GM18517 (cell line): ENCODE data around the gene FOXO3B.
"Not testable (repeated sequence)": the region's sequence is repeated elsewhere in the genome, so short reads cannot be mapped to it uniquely, and the experiment has no call there.

Source experiments
- ATAC-seq: cut with Tn5 transposase; IDR thresholded peaks from one replicate; pipeline ENCODE4 v1.9.1; 2021; ENCODE audit warnings: mild to moderate bottlenecking, moderate library complexity; ENCODE audit not compliant: unreplicated experiment

Gene FOXO3B

DNA sequence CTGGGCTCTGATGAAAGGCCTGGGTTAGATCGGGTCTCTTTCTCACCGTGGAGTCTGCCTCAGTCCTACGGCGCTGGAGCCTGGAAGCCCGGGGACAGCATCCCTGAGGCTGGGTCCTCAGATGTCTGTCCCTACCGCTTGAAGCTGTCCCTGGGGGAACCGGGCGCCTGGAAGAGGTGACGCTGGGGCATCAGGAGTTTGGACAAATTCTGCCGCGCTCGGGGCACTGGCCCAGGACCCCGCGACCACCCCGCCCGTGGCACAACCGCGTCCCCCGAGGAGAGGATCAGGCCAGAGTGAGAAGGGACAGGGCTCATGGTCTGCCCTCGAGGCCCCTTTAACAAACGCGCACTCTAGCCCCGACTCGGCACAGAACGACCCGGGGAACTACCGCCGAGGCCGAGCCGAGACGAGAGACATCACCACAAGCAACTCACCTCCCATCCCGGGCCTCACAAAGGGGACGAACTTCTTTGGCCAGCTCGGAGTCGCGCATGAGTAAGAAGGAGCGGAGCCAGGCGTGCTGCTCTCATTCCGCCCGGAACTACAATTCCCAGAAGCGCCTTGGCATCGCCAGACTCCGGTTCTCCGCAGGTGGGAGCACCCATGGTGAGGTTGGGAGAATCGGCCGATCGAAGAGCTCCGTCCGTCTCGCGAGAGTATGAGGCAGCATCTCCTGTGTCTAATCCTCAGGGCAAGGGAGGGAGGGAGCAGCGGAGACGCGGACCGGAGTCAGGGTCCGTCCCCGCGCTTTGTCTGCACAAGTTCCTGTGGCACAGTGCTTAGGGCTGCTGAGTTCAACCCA, at the start of gene FOXO3B:
TSS of gene FOXO3B (minus strand) at position 548 of the 805 bp plus-strand sequence. CDS start 663 bp downstream, outside the sequence.
- ATAC-seq, result peak; percentile 92

DNA sequence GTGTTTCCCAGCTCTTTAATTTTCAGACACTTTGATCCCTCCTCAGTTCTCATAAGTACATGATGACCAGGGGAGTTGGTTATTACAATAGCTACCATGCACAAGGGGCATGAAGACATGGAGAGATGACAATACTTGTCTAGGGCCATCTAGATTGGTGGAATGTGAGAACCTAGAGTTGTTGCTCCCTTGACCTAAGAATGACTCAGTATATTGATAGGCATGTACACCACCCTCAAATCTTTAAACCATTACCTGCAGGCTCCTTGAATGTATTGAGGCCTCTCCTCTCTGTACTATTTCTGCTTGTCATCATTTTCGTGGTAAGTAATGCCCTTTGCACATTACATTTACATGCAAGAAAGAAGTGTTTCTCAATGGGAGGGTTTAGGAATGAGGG, 41.4 kb upstream of the FOXO3B start:
- ATAC-seq, result not testable (repeated sequence)

DNA sequence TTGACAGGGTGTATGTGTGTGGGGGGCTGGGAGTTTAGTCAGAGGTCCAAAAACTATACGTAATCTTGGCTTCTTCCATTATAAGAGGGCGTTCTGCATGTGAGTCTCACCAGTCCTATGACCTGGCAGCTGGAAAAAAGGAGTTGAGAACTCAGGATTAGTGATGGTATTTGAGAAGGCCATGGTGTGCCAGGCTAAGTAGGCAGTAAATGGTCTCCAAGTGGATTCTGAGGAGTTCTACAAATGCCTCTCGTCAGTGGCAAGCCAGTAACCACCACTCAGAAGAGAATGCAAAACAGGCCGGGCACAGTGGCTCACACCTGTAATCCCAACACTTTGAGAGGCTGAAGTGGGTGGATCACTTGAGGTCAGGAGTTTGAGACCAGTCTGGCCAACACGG, 40.5 kb upstream of the FOXO3B start:
- not testable (repeated sequence) for ATAC-seq

DNA sequence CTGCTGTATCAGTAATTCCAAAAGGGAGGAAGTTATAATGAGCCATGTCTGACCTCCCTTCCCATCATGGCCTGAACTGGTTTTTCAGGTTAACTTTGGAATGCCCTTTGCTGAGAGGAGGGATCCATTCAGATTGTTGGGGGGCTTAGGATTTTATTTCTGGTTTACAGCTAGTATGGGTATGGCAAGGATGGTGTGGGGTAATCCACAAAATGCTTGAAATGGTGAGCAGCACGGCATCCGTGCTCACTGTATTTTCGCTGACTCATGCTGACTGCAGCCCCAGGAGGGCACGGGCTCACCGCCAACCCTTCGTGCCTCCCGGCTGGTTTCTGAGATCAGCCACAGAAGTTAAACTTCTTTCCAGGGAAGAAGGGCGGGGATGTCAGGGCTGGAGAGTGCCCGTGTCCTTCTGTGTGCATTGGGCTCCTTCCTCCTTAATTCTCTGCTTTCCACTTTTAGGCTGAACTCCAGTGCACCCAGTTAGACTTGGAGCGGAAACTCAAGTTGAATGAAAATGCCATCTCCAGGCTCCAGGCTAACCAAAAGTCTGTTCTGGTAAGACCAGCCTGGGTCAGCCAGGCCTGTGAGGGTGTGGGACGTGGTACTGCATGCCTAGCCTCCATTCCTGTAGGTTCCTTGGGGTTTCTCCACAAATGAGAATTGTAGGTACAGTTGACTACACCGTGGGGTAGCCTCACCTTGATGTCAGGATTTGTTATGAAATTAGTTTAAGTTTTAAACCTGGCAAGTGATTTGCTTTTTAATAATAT, 39.8 kb upstream of the FOXO3B start:
- not testable (repeated sequence) for ATAC-seq

DNA sequence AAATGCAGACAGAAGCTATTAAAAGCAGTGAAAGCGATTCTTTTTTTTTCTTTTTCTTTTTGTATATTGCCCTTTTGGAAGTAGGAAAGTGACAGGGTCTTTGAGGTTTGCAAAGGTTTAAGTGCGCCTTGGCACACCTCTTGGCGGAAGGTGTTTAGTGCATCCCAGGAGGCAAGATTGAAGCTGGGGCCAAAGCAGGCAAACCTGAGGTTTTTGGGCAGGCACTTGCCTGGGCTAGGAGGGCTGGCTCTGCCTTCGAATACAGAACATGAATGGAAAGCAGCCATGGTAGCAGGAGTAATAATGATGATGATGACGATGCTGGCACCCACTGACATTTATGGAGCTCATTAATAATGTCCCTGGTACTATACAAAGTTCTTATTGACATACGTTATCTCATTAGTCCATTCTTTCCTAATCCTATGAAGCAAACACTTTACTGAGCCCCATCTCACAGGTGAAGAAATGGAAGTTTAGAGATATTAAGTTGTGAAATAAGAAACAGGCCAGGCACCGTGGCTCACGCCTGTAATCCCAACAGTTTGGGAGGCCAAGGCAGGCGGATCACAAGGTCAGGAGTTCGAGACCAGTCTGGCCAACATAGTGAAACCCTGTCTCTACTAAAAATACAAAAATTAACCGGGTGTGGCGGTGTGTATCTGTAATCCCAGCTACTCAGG, 37.5 kb upstream of the FOXO3B start:
- not testable (repeated sequence) for ATAC-seq

DNA sequence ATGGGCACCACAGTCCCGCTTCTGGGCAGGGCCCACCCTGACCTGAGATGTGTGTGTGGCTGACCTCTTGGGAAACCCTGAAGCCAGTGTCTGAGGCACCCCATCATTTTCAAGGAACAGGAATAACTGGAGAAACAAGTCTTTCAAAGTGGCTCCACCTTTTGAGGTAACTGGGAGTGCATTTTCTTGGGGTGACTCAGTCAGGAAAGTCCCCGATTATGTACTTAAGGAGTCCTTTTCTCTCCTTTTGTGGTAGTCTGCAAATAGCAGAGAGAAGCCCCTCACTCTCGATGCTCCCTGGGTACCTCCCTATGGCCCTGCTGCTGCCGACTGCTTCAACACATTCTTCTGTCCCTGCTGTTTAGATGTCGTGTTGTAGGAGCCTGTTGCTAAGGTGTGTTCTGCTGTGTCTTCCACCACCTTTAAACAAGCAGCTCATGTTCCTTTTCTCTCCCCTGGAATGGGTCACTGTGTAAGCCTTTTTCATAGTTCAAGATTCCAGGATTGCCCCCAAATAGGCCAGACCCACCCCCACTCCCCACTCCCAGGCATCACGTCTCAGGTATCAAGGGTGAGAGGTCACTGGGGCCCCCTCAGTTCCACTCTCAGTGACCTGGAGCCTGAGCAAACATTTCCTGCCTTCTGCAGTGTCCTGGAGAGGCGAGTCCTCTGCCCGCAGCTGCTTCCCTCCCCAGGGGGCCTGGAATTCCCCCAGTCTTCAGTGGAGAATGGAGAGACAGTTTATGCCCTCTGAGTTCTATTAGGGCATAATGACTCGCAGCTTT, 36.7 kb upstream of the FOXO3B start:
- not testable (repeated sequence) for ATAC-seq

DNA sequence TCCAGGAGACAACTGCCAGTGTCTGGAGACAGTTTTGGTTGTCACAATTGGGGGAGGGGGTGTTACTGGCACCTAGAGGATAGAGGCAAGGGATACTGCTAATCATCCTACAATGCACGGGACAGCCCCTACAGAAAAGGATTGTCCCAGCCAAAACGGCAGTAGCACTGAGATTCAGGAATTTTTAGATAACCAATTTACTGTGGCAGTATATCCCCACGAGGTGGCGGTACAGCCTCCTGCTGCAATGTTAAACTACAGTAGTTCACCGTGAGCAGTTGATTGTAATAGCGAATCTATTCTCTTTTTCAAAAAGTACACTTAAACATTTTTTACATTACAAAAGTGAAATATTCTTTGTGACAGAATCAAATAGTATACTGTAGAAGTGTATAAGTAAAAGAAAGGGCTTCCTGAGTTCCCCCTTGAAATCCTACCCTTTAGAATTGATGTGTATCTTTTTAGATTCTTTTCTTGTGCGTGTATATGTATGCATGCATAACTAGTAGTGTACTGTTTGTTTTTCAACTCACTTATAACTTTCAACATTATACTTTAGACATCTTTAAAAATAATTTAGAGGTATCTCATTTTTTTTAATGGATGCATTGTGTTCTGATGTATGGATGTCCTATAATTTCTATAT, 30.4 kb upstream of the FOXO3B start:
- ATAC-seq, result not testable (repeated sequence)

DNA sequence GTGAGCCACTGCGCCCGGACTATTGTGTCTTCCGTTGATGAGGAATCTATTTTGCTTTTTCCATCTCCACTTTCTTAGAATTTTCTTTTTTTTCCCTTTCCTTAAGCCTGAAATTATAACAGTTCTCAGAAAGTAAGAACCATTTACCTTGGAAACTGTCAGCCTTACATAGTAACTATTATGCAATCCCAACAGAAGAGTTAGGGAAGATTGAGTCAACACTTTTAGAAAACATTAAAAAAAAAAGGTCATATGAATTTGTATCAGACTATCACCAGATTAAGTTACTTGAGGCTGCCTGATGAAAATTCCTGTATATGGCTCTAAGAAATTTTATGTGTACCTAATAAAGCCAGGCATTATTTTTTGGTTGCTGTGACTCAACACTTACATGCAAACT, 26.1 kb upstream of the FOXO3B start:
- not testable (repeated sequence) for ATAC-seq

DNA sequence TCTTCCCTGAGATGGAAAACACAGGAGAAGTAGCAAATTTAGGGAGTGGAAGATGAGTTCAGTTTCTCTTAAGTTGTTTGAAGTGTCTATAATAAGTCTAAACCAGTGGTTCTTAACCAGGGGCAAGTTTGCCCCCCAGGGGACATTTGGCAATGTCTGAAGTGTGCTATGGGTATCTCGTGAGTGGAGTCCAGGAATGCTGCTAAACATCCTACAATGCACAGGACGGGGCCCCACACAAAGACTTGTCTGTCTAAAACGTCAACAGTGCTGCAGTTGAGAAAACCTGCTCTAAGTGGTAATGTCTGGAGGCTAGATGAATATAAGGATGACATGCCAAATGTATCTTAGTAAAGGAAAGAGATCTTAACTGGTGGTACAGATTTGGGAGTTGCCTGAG, 23.8 kb upstream of the FOXO3B start:
- not testable (repeated sequence) for ATAC-seq

DNA sequence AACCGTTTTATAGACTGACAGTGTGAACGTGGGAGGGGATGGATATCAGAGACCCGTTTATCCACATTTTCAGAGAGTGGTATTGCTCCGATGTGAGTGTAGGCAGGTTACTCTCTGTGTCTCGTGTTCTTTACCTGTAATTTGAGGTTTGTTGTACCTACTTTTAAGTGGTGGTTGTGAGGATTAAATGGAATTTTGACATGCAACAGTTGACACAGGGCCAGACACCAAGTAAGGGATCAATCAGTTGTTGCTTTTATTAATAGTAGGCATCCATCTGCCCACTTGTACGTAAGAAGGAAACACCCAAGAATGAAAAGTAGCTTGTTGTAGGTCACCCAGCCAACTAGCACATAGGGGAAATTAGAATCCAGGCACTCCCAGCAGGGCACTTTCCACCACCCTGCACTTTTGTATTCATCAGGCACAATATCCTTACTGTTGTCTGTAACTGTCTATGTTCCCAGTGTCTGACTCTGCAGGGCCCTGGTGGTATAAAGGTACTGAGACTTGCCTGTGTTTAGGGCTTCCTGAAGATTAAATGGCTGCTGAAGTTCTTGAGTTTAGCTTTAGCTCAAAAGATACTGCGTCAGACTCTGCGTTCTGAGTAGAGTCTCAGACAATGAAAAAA, 16.5 kb upstream of the FOXO3B start:
- not testable (repeated sequence) for ATAC-seq

DNA sequence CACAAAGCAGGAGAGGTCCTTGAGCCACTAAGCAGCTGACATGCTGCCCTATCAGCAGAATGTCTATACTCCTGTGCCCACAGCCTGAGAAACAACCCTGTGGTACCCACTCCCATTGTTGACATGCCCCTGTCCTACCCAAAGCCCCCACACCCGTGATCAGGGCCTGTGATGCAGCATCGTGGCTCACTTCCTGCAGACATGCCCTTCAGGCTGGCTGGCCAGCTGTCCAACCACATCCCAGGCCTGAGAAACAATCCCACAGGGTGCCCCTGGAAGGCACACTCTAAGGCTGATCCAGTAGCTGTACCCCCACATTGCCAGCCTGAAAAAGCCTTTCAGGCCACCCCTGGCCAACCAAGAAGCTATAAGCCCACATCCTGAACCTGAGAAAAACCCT, 13.0 kb upstream of the FOXO3B start:
- not testable (repeated sequence) for ATAC-seq

DNA sequence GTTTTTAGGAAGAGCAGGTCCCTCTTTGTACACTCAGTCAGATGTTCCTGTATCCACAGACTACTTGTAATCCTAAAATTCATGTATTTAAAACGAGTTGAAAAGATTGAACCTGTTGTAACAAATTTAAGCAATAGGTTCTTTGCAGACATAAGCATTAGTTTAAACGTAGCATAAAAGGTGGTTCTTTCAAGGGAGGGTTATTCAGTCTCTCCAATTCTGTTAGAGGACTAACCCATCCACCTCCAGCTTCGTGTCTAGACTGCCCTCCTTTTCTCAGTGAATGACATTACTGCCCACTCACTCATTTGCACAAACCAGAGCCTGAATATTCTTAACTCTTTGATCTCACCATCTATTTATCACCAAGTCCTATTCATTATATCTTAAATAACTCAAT, 554 bp upstream of the FOXO3B start:
- not testable (repeated sequence) for ATAC-seq

DNA sequence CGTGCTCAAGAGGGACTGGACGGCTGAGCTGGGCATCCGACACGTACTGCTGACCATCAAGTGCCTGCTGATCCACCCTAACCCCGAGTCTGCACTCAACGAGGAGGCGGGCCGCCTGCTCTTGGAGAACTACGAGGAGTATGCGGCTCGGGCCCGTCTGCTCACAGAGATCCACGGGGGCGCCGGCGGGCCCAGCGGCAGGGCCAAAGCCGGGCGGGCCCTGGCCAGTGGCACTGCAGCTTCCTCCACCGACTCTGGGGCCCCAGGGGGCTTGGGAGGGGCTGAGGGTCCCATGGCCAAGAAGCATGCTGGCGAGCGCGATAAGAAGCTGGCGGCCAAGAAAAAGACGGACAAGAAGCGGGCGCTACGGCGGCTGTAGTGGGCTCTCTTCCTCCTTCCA, 4.7 kb downstream of the FOXO3B start:
- not testable (repeated sequence) for ATAC-seq

DNA sequence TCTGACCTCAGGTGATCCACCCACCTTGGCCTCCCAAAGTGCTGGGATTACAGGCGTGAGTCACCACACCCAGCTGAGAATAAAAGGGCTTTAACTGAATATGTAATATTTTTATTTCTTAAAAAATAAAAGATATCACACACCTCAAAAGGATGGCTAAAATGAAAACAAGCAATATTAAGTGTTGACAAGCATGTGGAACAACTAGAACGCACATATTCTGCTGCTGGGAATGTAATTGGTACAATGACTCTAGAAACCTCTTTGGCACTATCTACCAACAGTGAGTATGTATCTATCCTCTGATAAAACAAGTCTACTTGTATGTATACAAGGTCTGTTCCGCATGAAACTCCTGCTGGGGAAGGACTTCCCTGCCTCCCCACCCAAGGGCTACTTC, 5.2 kb downstream of the FOXO3B start:
- not testable (repeated sequence) for ATAC-seq

DNA sequence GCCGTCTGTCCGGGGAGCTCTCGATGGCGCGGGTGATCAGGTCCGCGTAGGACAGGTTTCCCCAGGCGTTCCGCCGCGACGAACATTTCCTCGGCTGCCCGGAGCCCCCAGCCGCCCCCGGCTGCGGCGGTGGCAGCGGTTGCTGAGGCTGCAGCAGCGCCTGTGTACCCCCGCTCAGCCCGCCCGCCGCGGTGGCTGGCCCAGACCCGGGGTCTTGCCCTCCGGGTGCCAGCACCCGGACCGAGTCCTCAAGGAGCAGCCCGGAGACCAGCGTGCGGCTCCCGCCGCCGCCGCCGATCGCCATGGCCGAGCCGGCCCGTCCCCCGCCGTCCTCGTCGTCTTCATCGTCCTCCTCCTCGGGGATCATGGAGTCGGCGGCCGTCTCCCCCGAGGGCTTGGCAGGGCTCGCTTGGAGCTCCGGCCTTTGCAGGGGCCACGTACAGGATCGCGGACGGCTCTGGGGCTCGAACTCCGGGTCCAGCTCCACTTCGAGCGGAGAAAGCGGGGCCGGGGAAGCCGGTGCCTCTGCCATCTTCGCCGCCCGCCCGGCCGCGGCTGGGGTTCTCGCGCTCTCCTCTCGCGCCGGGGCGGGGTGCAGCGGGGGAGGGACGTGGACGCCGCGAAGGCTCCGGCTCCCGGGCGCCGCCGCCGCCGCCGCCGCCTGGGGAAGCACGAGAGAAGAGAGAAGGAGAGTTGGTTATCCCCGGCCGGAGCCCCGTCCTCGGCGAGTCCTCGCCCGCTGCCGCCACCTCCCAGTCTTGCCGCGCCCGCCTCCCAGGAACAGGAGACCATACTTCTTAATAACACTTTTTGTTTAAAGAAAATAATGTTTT, 9.5 kb downstream of the FOXO3B start:
- not testable (repeated sequence) for ATAC-seq

DNA sequence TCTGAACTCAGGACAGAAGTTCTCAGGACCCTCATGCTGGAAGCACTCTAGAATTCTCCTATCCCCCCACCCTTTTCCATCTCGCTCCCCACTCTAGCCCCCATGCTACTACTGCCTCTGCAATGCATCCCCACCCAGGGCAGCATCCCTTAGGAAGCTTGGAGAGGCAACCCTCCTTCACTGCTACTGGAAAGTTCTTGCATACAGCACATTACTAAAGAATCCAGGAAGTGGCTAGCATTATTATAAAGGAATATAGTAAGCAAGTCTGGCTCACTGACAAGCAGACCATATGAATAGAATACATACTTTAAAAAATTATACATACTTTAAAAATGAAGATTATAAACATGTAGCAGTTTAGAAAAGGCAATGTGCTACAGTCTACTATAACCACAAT, 13.5 kb downstream of the FOXO3B start:
- ATAC-seq, result not testable (repeated sequence)

DNA sequence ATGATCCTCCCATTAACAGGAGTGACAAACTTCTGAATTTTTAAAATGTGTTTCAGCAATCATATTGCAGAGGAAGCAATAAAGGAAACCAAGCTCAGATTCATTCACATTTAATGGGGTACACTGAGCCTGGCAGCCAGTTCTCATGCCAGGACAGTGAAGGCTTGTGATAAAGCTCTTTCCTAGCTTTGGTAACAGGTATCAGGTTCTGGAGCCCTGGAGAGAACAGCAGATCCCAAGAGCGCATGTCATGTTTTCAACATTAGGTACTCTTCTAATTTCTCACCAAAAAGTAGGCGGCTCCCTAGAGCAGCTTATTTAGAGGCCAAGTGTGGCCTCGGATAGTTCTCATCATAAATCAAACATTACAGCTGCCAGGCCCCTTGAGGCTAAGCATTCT, 14.6 kb downstream of the FOXO3B start:
- ATAC-seq, result not testable (repeated sequence)

DNA sequence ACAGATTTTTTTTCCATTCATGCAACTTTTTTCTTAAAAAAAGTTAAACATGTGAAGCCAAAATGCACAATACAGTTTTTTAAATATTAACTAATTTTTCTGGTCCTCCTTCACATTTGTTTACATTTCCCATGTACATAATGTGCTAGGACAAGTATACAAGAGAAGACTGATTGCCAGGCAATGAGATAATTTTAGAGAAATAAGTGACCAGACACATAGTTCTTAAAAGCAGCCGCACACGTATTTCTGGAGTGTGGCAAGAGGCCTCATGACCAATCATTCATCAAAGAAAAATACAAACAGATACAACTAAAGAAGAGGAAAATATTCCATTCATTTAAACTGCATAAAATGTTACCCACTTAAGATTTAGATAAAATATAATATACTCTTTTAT, 15.8 kb downstream of the FOXO3B start:
- not testable (repeated sequence) for ATAC-seq
